ENCODE results near the gene CAMKK2.
"Not testable (repeated sequence)": the region's sequence is repeated elsewhere in the genome, so short reads cannot be mapped to it uniquely, and the experiment has no call there.

GRCh38 chr12:121208571-121208970, 87.9 kb downstream of the CAMKK2 start:
- not testable (repeated sequence) for TF ChIP-seq BHLHE40 (IDR thresholded peaks at IDR 0.05; ENCODE audit: borderline replicate concordance); ZNF384 (IDR thresholded peaks at IDR 0.05)
- TF ChIP-seq, protein P1, sequence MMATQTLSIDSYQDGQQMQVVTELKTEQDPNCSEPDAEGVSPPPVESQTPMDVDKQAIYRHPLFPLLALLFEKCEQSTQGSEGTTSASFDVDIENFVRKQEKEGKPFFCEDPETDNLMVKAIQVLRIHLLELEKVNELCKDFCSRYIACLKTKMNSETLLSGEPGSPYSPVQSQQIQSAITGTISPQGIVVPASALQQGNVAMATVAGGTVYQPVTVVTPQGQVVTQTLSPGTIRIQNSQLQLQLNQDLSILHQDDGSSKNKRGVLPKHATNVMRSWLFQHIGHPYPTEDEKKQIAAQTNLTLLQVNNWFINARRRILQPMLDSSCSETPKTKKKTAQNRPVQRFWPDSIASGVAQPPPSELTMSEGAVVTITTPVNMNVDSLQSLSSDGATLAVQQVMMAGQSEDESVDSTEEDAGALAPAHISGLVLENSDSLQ (IDR thresholded peaks at IDR 0.05) = not testable (repeated sequence)

All from HEK293T (cell line).